ENCODE data around the gene ZNF225.
A peak's percentile ranks its signal among the peaks of the same experiment; 100 is the strongest.
"Not testable (repeated sequence)": the region's sequence is repeated elsewhere in the genome, so short reads cannot be mapped to it uniquely, and the experiment has no call there.

ZNF225 gene

GRCh38 chr19:44113138-44113783 is at the start of gene ZNF225:
ZNF225 (plus strand) TSS chr19:44113399; CDS start chr19:44115828, 2,429 bp downstream.
- DNase-seq = peak; percentile 88

GRCh38 chr19:44066305-44066704 is 46.9 kb upstream of the ZNF225 start:
- DNase-seq = no peak

DNA sequence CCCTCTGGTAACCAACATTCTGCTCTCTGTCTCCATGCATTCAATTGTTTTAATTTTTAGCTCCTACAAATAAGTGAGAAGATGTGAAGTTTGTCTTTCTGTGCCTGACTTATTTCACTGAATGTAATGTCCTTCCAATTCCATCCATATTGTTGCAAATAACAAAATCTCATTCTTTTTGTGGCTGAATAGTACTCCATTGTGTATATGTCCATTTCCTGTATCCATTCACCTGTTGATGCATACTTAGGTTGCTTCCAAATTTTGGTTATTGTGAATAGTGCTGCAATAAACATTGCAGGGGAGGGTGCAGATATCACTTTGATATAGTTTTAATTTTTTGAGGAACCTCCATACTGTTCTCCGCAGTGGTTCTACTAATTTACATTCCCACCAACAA is 43.8 kb upstream of the ZNF225 start:
- DNase-seq = no peak

GRCh38 chr19:44071824-44072542 is 41.2 kb upstream of the ZNF225 start, which contains the start of gene ZNF284:
ZNF284 (plus strand) TSS chr19:44072159; CDS start chr19:44076390, 4,231 bp downstream.
- peak; percentile 73 for DNase-seq

DNA sequence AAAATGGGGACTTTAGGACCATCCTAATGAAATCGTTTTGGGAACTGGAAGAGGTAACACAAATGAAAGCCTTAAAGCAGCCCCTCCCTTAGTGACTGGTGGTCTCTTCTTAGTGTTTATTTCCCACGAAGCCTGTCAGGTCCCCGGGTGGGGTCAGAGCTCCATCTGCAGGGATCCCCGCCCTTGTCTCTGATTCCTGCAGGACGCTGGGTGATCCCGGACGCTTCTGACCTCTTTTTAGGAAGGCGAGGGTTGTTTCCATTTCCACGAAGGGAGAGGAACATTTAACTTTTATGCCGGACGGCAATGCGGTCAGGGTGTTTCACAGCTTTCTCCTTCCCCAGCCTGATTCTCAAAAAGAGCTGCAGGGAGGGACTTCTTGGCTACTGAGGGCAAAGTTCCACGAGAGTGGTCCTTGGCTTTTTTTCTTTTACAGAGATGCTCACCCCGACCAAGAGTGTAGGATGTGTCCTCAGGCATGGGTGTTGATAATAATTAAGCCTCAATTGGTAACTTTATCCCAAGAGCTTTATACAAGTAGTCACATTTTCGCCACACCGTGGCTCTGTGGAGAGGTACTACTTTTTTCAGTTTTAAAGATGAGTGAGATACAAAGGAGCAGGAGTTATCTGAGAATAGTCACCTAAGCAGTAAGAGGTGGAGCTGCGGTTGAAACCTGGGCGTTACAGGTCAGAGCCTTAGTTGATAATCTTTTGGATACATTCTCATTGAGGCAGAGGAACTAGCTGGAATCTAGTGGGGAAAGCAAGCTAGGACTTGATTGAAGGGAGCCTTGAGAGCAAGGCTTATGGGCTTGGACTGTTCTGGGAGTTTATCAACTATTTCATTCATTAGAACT is 40.4 kb upstream of the ZNF225 start:
- DNase-seq = no peak

DNA sequence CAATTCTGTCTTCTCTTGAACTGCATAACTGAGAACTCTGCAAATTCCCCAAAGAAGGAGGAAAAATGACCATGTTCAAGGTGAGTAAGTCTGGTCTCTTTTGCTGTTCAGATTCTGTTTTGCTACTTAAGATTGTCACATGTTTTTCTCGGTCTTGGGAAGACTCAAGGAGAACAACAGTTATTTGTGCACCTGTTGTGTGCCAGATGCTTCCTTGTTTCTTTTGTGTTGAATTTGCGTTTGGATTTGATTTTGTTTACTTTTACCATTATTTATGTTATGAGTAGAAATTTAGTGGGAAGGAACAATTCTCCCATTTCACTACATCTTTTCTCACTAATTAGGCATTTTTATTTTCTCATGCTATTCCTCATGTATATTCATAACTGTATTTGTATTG is 36.9 kb upstream of the ZNF225 start:
- no peak for DNase-seq

GRCh38 chr19:44092108-44092507 is 21.1 kb upstream of the ZNF225 start:
- no peak for DNase-seq

- DNase-seq = peak; percentile 91
Measured at GRCh38 chr19:44093931-44094765, 19.1 kb upstream of the ZNF225 start, which contains the start of gene ZNF224. ZNF224 (plus strand) TSS chr19:44094361; CDS start chr19:44097874, 3,513 bp downstream.

GRCh38 chr19:44107751-44108150 is 5.4 kb upstream of the ZNF225 start:
- no peak for DNase-seq

DNA sequence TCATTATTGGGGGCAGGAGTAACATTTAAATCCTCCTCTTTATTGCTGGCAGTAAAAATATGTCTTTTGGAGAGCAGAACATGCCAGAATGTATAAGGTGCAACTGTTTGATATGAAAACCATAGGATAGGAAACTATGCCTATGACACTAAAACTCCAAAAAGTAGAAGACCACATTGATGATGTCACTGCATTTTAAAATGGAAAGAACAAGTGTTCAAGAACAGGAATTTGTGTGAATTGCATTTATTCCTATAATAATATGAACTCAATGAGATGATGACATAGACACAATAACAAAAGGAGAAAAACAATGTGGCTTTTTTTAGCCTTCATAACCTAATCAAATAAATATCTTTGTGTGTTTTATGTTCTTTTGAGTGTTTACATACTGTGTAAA is 3.7 kb upstream of the ZNF225 start:
- DNase-seq = no peak

GRCh38 chr19:44111910-44112463 is 1.2 kb upstream of the ZNF225 start:
- DNase-seq = no peak

DNA sequence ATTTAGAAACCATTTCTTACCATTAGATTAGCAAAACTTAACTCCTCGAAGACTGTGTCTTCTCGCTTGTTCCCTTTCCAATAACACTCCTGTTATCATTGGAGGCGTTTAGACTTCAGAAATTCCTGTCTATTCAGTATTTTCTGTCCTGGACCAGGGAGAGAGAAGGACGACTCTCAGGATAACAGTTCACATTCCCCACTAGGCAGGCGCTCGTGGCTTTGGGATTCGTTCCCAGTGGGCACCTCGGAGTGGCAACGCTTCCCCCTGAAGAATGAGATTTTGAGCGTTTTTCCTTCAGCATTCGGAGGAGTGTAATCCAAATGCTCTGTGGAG is 429 bp upstream of the ZNF225 start:
- DNase-seq = no peak

GRCh38 chr19:44113784-44114390 is 688 bp downstream of the ZNF225 start:
- no peak for DNase-seq

DNA sequence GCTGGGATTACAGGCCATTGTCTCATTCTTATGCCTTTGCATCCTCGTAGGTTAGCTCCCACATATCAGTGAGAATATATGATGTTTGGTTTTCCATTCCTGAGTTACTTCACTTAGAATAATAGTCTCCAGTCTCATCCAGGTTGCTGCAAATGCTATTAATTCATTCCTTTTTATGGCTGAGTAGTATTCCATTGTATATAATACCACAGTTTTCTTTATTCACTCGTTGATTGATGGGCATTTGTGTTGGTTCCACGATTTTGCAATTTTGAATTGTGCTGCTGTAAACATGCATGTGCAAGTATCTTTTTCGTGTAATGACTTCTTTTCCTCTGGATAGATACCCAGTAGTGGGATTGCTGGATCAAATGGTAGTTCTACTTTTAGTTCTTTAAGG is 8.0 kb downstream of the ZNF225 start:
- not testable (repeated sequence) for DNase-seq

DNA sequence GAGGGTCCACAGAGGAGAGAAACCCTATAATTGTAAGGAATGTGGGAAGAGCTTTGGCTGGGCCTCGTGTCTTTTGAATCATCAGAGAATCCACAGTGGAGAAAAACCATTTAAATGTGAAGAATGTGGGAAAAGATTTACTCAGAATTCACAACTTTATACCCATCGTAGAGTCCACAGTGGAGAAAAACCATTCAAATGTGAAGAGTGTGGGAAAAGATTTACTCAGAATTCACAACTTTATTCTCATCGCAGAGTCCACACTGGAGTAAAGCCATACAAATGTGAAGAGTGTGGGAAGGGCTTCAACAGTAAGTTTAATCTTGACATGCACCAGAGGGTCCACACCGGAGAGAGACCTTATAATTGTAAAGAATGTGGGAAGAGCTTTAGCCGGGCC is 18.8 kb downstream of the ZNF225 start:
- DNase-seq = no peak

GRCh38 chr19:44141191-44142058 is 28.2 kb downstream of the ZNF225 start, which contains the start of gene ZNF234:
ZNF234 (plus strand) TSS chr19:44141554; CDS start chr19:44144633, 3,079 bp downstream.
- DNase-seq = peak; percentile 71

DNA sequence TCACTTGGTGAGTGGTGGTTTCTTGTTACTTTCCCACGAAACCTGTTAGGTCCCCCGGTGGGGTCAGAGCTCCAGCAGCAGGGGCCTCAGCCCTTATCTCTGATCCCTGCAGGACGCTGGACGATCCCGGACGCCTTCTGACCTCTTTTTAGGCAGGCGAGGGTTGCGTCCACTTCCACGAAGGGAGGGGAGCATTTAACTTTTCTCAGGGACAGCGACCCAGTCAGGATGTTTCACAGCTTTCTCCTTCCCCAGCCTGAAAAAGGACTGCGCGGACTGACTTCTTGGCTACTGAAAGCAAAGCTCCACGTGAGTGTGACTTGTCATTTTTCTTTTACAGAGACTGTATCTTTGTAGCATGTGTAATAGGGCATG is 28.8 kb downstream of the ZNF225 start:
- no peak for DNase-seq

GRCh38 chr19:44149776-44150175 is 36.6 kb downstream of the ZNF225 start:
- DNase-seq = no peak

- no peak for DNase-seq
Measured at GRCh38 chr19:44151491-44151890, 38.3 kb downstream of the ZNF225 start.

GRCh38 chr19:44156475-44156874 is 43.3 kb downstream of the ZNF225 start:
- DNase-seq = no peak

- DNase-seq = no peak
Measured at GRCh38 chr19:44163789-44164188, 50.6 kb downstream of the ZNF225 start.
